HepG2 (cell line): Measurements from ENCODE around the gene SEPTIN10. TPM values are rescaled to one million over a fixed set of nuclear protein-coding genes. Genes with fewer than 3 reads are reported as not detected.

ENCODE experiments used
- BCL6 ChIP-seq: IDR thresholded peaks from 2 replicates; pipeline ENCODE4 v1.6.1; 2016; ENCODE audit warnings: missing genetic modification reagents, missing compliant biosample characterization
- BRD4 ChIP-seq: sonication (generic); formaldehyde crosslinking; IDR thresholded peaks from 2 replicates; pipeline ENCODE4 v1.4.0; 2020; ENCODE audit warnings: missing genetic modification reagents
- CBFB ChIP-seq: sonication (generic); formaldehyde crosslinking; IDR thresholded peaks from 2 replicates; pipeline ENCODE4 v1.4.0; 2020; ENCODE audit warnings: missing genetic modification reagents
- ELF4 ChIP-seq: sonication (generic); formaldehyde crosslinking; IDR thresholded peaks from 2 replicates; pipeline ENCODE4 v1.5.0; 2020; ENCODE audit warnings: missing genetic modification reagents, mild to moderate bottlenecking, moderate library complexity, borderline replicate concordance
- FOXK1 ChIP-seq: sonication (generic); formaldehyde crosslinking; IDR thresholded peaks from 2 replicates; pipeline ENCODE4 v1.4.0; 2020; ENCODE audit warnings: low read depth, missing genetic modification reagents, borderline replicate concordance
- IRX3 ChIP-seq: sonication (generic); formaldehyde crosslinking; IDR thresholded peaks from 2 replicates; pipeline ENCODE4 v1.8.1; 2023; ENCODE audit warnings: mild to moderate bottlenecking, low read depth, missing genetic modification reagents, borderline replicate concordance
- KLF15 ChIP-seq: sonication (generic); formaldehyde crosslinking; IDR thresholded peaks from 2 replicates; pipeline ENCODE4 v1.8.1; 2023; ENCODE audit warnings: borderline replicate concordance, mild to moderate bottlenecking, inconsistent platforms, missing genetic modification reagents, mixed read lengths
- MEF2D ChIP-seq: sonication (generic); formaldehyde crosslinking; IDR thresholded peaks from 2 replicates; pipeline ENCODE4 v1.5.1; 2020; ENCODE audit warnings: mild to moderate bottlenecking, missing genetic modification reagents
- NFIB ChIP-seq: sonication (generic); formaldehyde crosslinking; IDR thresholded peaks from 2 replicates; pipeline ENCODE4 v1.9.0; 2021; ENCODE audit warnings: missing genetic modification reagents, mild to moderate bottlenecking, borderline replicate concordance
- PHF21A ChIP-seq: sonication (generic); formaldehyde crosslinking; IDR thresholded peaks from 2 replicates; pipeline ENCODE4 v1.5.0; 2020; ENCODE audit warnings: mild to moderate bottlenecking, missing genetic modification reagents
- SCMH1 ChIP-seq: sonication (generic); formaldehyde crosslinking; IDR thresholded peaks from 2 replicates; pipeline ENCODE4 v1.9.0; 2021; ENCODE audit warnings: missing genetic modification reagents, mild to moderate bottlenecking, borderline replicate concordance
- SMAD9 ChIP-seq: sonication (generic); formaldehyde crosslinking; IDR thresholded peaks from 2 replicates; pipeline ENCODE4 v1.5.1; 2020; ENCODE audit warnings: mild to moderate bottlenecking, missing genetic modification reagents
- ZNF180 ChIP-seq: sonication (generic); formaldehyde crosslinking; IDR thresholded peaks from 2 replicates; pipeline ENCODE4 v1.4.0; 2020; ENCODE audit warnings: low read depth, missing genetic modification reagents, borderline replicate concordance
- ZNF264 ChIP-seq: sonication (generic); formaldehyde crosslinking; IDR thresholded peaks from 2 replicates; pipeline ENCODE4 v1.4.0; 2020; ENCODE audit warnings: missing genetic modification reagents
- ZNF598 ChIP-seq: sonication (generic); formaldehyde crosslinking; IDR thresholded peaks from 2 replicates; pipeline ENCODE4 v1.5.1; 2020; ENCODE audit warnings: mild to moderate bottlenecking, missing genetic modification reagents, borderline replicate concordance
- ZNF749 ChIP-seq: sonication (generic); formaldehyde crosslinking; IDR thresholded peaks from 2 replicates; pipeline ENCODE4 v1.8.0; 2022; ENCODE audit warnings: mild to moderate bottlenecking, missing genetic modification reagents, moderate library complexity, borderline replicate concordance
- ZNF777 ChIP-seq: sonication (generic); formaldehyde crosslinking; IDR thresholded peaks from 2 replicates; pipeline ENCODE4 v1.4.0; 2020; ENCODE audit warnings: missing genetic modification reagents
- polyA plus RNA-seq, 8 experiments: library from polyadenylated mRNA; depleted of rRNA in 3 of 8; stranded (reverse) in 7 of 8; unstranded in 1 of 8; fragments of >200 nt; fragmentation: Illumina TruSeq in 4 of 8; extraction: Trizol in 4 of 8; gene quantifications; 2 replicates each; pipeline versions ENCODE4 v1.2.1 to v1.2.3, GENCODE V29; 2011 to 2016; ENCODE audit warnings: low read depth in 4 of 8, missing spikeins in 1 of 8, mixed read lengths in 1 of 8; ENCODE audit not compliant: insufficient read depth in 1 of 8
- total RNA-seq, 5 experiments: library from RNA; depleted of rRNA; stranded (reverse); fragments of >200 nt; fragmentation: Illumina TruSeq; extraction: Trizol; gene quantifications; 2 replicates each; pipeline ENCODE4 v1.2.3, GENCODE V29; 2016; ENCODE audit warnings: low read depth in 1 of 5
- TF ChIP-seq, protein P1 (sequence below): sonication (generic); formaldehyde crosslinking; IDR thresholded peaks from 2 replicates; pipeline ENCODE4 v1.5.1; 2020; ENCODE audit warnings: mild to moderate bottlenecking, missing genetic modification reagents, borderline replicate concordance

SEPTIN10 gene
- total and polyA plus RNA-seq, 2 of the 13 experiments (the other 11 are each of a cell fraction or from before 2014, with no cell fraction given) = 45.8 to 67.5 TPM

DNA sequence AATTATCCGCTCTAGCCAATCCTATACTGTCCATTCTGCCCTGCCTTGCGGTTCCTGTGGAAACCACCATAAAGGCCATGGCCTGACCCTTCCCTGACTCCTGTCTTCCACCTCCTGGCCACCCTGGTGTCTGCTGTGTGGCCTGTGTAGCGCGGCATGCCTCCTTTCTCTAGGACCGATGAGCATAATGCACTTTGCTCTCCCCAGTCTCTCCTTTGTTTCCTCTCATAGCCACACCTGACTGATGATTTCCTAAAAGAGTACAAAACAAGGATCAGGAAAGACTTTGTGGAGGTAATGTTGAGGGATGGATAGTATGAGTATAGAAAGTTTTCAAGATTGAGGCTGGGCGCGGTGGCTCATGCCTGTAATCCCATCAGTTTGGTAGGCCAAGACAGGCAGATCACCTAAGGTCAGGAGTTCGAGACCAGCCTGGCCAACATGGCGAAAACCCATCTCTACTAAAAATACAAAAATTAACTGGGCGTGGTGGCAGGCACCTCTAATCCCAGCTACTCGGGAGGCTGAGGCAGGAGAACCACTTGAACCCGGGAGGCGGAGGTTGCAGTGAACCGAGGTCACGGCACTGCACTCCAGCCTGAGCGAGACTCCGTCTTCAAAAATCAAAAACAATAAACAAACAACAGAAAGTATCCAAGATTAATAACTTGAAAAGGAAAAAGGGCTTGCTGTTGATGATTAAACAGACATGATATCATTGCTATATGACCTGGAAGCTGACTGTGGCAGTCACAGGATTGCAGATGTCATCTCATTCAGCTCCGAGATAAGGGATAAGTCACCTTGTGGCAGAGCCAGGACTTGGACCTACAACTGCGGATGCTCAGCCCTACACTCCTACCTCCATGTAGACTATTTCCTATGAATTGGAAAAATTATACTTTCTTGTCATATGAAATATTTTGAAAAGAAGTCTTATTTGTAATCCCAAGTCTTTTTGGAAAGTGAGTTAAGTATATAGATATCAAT, 17.0 kb upstream of the SEPTIN10 start (continued):
- TF ChIP-seq SCMH1 (CRISPR knock-in tag) (no peak), ELF4 (CRISPR knock-in tag) (no peak), ZNF598 (no peak), BCL6 (CRISPR knock-in tag) (peak; percentile 76), KLF15 (CRISPR knock-in tag) (no peak), ZNF749 (CRISPR knock-in tag) (no peak), FOXK1 (CRISPR knock-in tag) (0 out of 2 replicates have a peak, but pooled peaks have one; percentile 32), BRD4 (no peak), MEF2D (CRISPR knock-in tag) (peak; percentile 72; the same call in 1 of the 2 replicates), ZNF264 (0 out of 2 replicates have a peak, but pooled peaks have one; percentile 35), SMAD9 (CRISPR knock-in tag) (0 out of 2 replicates have a peak, but pooled peaks have one; percentile 70), PHF21A (no peak; the same call in 1 of the 2 replicates), IRX3 (CRISPR knock-in tag) (no peak), ZNF180 (no peak), ZNF777 (CRISPR knock-in tag) (no peak; the same call in 1 of the 2 replicates), CBFB (CRISPR knock-in tag) (peak; percentile 50; the same call in 1 of the 2 replicates), NFIB (CRISPR knock-in tag) (no peak)
- TF ChIP-seq, protein P1, sequence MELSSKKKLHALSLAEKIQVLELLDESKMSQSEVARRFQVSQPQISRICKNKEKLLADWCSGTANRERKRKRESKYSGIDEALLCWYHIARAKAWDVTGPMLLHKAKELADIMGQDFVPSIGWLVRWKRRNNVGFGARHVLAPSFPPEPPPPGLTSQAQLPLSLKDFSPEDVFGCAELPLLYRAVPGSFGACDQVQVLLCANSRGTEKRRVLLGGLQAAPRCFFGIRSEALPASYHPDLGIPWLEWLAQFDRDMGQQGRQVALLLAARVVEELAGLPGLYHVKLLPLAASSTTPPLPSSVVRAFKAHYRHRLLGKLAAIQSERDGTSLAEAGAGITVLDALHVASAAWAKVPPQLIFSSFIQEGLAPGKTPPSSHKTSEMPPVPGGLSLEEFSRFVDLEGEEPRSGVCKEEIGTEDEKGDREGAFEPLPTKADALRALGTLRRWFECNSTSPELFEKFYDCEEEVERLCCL (CRISPR knock-in tag) = no peak
